T-helper 2 cell (primary cell): Measurements from ENCODE around the gene UCK2.

Experiments
- DNase-seq, 5 experiments: peaks; one replicate each; pipeline versions ENCODE4 v3.0.0 to v3.0.0-alpha.2; 2012 to 2022

UCK2 gene

GRCh38 chr1:165903672-165904071 is 76.3 kb downstream of the UCK2 start:
- DNase-seq = no peak

GRCh38 chr1:165904948-165905347 is 77.5 kb downstream of the UCK2 start:
- no peak for DNase-seq

GRCh38 chr1:165905853-165906252 is 78.4 kb downstream of the UCK2 start:
- DNase-seq = peak in 1 of 5 experiments; percentile 59

- DNase-seq = no peak
These were observed 79.9 kb downstream of the UCK2 start for GRCh38 chr1:165907256-165907857.

GRCh38 chr1:165910764-165911421 is 83.5 kb downstream of the UCK2 start:
- DNase-seq = no peak

GRCh38 chr1:165911609-165912281 is 84.3 kb downstream of the UCK2 start:
- no peak for DNase-seq

- no peak for DNase-seq
These were observed 85.2 kb downstream of the UCK2 start for GRCh38 chr1:165912638-165913037.

GRCh38 chr1:165914136-165914798 is 86.9 kb downstream of the UCK2 start:
- peak in 4 of 5 experiments; percentile 35 to 75 (median 40) for DNase-seq

GRCh38 chr1:165915480-165915879 is 88.1 kb downstream of the UCK2 start:
- DNase-seq = no peak

GRCh38 chr1:165915932-165916348 is 88.5 kb downstream of the UCK2 start:
- no peak for DNase-seq

GRCh38 chr1:165917166-165917565 is 89.8 kb downstream of the UCK2 start:
- no peak for DNase-seq

- no peak for DNase-seq
These were observed 96.7 kb downstream of the UCK2 start for GRCh38 chr1:165924117-165924516.

- no peak for DNase-seq
These were observed 98.2 kb downstream of the UCK2 start for GRCh38 chr1:165925498-165926079.

- peak in 1 of 5 experiments; percentile 75 for DNase-seq
These were observed 99.8 kb downstream of the UCK2 start for GRCh38 chr1:165927169-165927568.

GRCh38 chr1:165928075-165928731 is 100.8 kb downstream of the UCK2 start:
- peak in 3 of 5 experiments; percentile 13 to 86 (median 19) for DNase-seq

GRCh38 chr1:165930961-165931360 is 103.5 kb downstream of the UCK2 start:
- no peak for DNase-seq

- no peak for DNase-seq
These were observed 106.2 kb downstream of the UCK2 start for GRCh38 chr1:165933446-165934170.

- no peak for DNase-seq
These were observed 109.1 kb downstream of the UCK2 start for GRCh38 chr1:165936542-165936941.

GRCh38 chr1:165937829-165938228 is 110.4 kb downstream of the UCK2 start:
- no peak for DNase-seq

GRCh38 chr1:165938844-165939243 is 111.4 kb downstream of the UCK2 start:
- no peak for DNase-seq

GRCh38 chr1:165941531-165941930 is 114.1 kb downstream of the UCK2 start:
- DNase-seq = no peak

GRCh38 chr1:165942062-165942461 is 114.6 kb downstream of the UCK2 start:
- DNase-seq = no peak
